DOHH2 (cell line): Measurements from ENCODE around the gene SAG.
A peak's percentile ranks its signal among the peaks of the same experiment; 100 is the strongest.
"Not testable (repeated sequence)": the region's sequence is repeated elsewhere in the genome, so short reads cannot be mapped to it uniquely, and the experiment has no call there.

Source experiments
- H3F3A ChIP-seq: fragments of 200-600 bp; sonication (generic), shearing (Covaris generic); 2 replicates; pipeline ENCODE4 v1.6.0; 2016; ENCODE audit warnings: antibody characterized with exemption, mild to moderate bottlenecking; ENCODE audit not compliant: control insufficient read depth, insufficient read depth
- H3K27ac ChIP-seq: fragments of 200-600 bp; sonication (generic); 2 replicates; pipeline ENCODE4 v1.5.1; 2014; ENCODE audit warnings: low read depth, mild to moderate bottlenecking, low read length, moderate library complexity
- H3K27me3 ChIP-seq: fragments of 200-600 bp; sonication (generic); 2 replicates; pipeline ENCODE4 v1.6.1; 2014; ENCODE audit warnings: mild to moderate bottlenecking, low read length, mixed read lengths; ENCODE audit not compliant: control insufficient read depth
- H3K36me3 ChIP-seq: fragments of 200-600 bp; sonication (generic); 2 replicates; pipeline ENCODE4 v1.6.1; 2014; ENCODE audit warnings: mild to moderate bottlenecking, low read length, moderate library complexity, mixed read lengths; ENCODE audit not compliant: control insufficient read depth
- H3K4me1 ChIP-seq: fragments of 200-600 bp; sonication (generic); 2 replicates; pipeline ENCODE4 v1.6.1; 2014; ENCODE audit warnings: mild to moderate bottlenecking, low read length, mixed read lengths; ENCODE audit not compliant: control insufficient read depth
- H3K4me2 ChIP-seq: fragments of 200-600 bp; sonication (generic); 2 replicates; pipeline ENCODE4 v1.6.0; 2014; ENCODE audit warnings: mild to moderate bottlenecking, low read length, moderate library complexity
- H3K4me3 ChIP-seq: fragments of 200-600 bp; sonication (generic); 2 replicates; pipeline ENCODE4 v1.5.1; 2014; ENCODE audit warnings: mild to moderate bottlenecking, low read length, mixed read lengths
- H3K79me2 ChIP-seq: fragments of 200-600 bp; sonication (generic); 2 replicates; pipeline ENCODE4 v1.6.1; 2014; ENCODE audit warnings: mild to moderate bottlenecking, low read length, mixed read lengths; ENCODE audit not compliant: control insufficient read depth
- H3K9me2 ChIP-seq: fragments of 200-600 bp; sonication (generic); replicated peaks from 2 replicates; pipeline ENCODE4 v1.6.1; 2014; ENCODE audit warnings: mild to moderate bottlenecking, low read length, mixed read lengths; ENCODE audit not compliant: control insufficient read depth
- H3K9me3 ChIP-seq: fragments of 200-600 bp; sonication (generic); 2 replicates; pipeline ENCODE4 v1.6.1; 2014; ENCODE audit warnings: antibody characterized with exemption, low read length, mixed read lengths; ENCODE audit not compliant: control insufficient read depth, insufficient read depth
- H4K20me1 ChIP-seq: fragments of 200-600 bp; sonication (generic); 2 replicates; pipeline ENCODE4 v1.6.0; 2014; ENCODE audit warnings: low read depth, mild to moderate bottlenecking, antibody characterized with exemption, low read length, moderate library complexity; ENCODE audit not compliant: control insufficient read depth, insufficient read depth
- EZH2phosphoT487 ChIP-seq: fragments of 200-600 bp; sonication (generic); IDR thresholded peaks from 2 replicates; pipeline ENCODE4 v1.6.1; 2017; ENCODE audit warnings: borderline replicate concordance, mild to moderate bottlenecking, antibody characterized with exemption, low read length, moderate library complexity, mixed read lengths
- TF ChIP-seq, protein P1 (sequence below): fragments of 200-600 bp; sonication (generic); IDR thresholded peaks from one replicate; pipeline ENCODE4 v1.5.1; 2014; ENCODE audit warnings: antibody characterized with exemption, mild to moderate bottlenecking, low read depth, low read length; ENCODE audit not compliant: poor library complexity, severe bottlenecking

The SAG gene

DNA sequence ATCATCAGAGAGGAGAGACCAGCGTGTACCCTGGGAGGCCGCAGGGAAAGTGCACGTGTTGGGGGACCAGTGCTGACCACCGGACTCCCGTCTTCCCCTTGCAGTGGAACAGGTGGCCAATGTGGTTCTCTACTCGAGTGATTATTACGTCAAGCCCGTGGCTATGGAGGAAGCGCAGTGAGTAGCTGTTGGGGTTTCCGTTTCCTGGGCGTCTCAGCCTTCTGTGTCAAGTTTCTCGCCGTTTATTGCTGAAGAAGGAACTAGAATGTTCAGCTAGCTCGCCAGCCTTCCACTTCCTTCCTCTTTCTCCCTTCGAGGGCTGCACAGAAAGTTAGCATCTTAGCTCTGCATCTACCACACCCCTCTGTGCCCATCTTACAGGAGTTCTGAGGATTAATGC lies 23.9 kb downstream of the SAG start:
- no peaks in the 10 kb centered on the region for H3K9me3 ChIP-seq
- peak overlapping the region; percentile 77 for H3K27ac ChIP-seq
- H3K27me3 ChIP-seq, result peaks cover 12% of the 10 kb centered on the region
- H3K9me2 ChIP-seq, result no peaks in the 10 kb centered on the region
- H3F3A ChIP-seq, result peaks cover 5% of the 10 kb centered on the region
- TF ChIP-seq, protein P1, sequence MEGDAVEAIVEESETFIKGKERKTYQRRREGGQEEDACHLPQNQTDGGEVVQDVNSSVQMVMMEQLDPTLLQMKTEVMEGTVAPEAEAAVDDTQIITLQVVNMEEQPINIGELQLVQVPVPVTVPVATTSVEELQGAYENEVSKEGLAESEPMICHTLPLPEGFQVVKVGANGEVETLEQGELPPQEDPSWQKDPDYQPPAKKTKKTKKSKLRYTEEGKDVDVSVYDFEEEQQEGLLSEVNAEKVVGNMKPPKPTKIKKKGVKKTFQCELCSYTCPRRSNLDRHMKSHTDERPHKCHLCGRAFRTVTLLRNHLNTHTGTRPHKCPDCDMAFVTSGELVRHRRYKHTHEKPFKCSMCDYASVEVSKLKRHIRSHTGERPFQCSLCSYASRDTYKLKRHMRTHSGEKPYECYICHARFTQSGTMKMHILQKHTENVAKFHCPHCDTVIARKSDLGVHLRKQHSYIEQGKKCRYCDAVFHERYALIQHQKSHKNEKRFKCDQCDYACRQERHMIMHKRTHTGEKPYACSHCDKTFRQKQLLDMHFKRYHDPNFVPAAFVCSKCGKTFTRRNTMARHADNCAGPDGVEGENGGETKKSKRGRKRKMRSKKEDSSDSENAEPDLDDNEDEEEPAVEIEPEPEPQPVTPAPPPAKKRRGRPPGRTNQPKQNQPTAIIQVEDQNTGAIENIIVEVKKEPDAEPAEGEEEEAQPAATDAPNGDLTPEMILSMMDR, result no peak
- no peak for TF ChIP-seq EZH2phosphoT487
- H3K36me3 ChIP-seq, result no peaks in the 10 kb centered on the region
- peaks cover 40% of the 10 kb centered on the region for H3K4me1 ChIP-seq
- no peaks in the 10 kb centered on the region for H3K79me2 ChIP-seq
- H3K4me3 ChIP-seq, result peak overlapping the region; percentile 49
- H3K4me2 ChIP-seq, result peak overlapping the region; percentile 68
- H4K20me1 ChIP-seq, result no peaks in the 10 kb centered on the region

DNA sequence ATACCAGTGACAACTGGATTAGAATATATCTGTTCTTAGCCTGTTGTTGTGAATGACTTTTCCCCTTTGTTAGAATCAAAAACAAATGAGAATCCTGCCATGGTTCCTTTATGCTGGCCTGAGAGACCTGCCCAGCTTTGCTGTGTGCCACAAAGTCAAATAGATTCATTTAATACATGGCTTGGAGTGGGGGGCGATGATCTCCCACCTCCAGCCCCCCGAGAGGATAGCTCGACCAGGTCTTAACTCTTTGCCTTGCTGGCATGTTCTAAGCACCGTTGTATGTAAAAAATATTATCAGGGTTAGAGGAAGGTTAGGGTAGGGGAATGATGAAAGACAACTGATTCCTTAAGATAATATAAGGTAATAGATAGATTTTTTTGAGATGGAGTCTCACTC lies 24.5 kb downstream of the SAG start:
- peaks cover 12% of the 10 kb centered on the region for H3K27me3 ChIP-seq
- H3K4me1 ChIP-seq, result peaks cover 40% of the 10 kb centered on the region
- no peaks in the 10 kb centered on the region for H3K9me3 ChIP-seq
- H3K36me3 ChIP-seq, result no peaks in the 10 kb centered on the region
- peaks cover 5% of the 10 kb centered on the region for H3F3A ChIP-seq
- H4K20me1 ChIP-seq, result no peaks in the 10 kb centered on the region
- H3K79me2 ChIP-seq, result no peaks in the 10 kb centered on the region
- peak overlapping the region; percentile 28 for H3K4me3 ChIP-seq
- TF ChIP-seq, protein P1, result no peak
- H3K27ac ChIP-seq, result peak overlapping the region; percentile 77
- H3K9me2 ChIP-seq, result no peaks in the 10 kb centered on the region
- peak overlapping the region; percentile 68 for H3K4me2 ChIP-seq

DNA sequence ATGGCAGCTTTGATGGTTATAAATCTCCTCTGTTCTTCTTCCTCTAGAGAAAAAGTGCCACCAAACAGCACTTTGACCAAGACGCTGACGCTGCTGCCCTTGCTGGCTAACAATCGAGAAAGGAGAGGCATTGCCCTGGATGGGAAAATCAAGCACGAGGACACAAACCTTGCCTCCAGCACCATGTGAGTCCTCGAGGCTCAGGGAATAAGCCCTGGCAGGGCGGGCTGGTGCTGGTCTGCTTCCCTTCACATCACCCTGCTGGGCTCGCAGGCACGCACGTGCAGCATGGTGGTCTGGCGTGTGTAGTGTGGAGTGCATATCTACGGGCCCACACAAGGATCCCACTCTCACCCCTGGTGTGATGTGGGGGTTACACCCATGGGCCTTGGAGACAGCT lies 27.3 kb downstream of the SAG start:
- Histone ChIP-seq H3K36me3 (no peaks in the 10 kb centered on the region), H4K20me1 (no peaks in the 10 kb centered on the region), H3K4me2 (no peak overlapping the region), H3F3A (peaks cover 5% of the 10 kb centered on the region), H3K9me3 (no peaks in the 10 kb centered on the region), H3K27ac (no peak overlapping the region), H3K27me3 (peaks cover 19% of the 10 kb centered on the region), H3K4me3 (no peak overlapping the region), H3K9me2 (no peaks in the 10 kb centered on the region), H3K79me2 (no peaks in the 10 kb centered on the region), H3K4me1 (peaks cover 52% of the 10 kb centered on the region)
- no peak for TF ChIP-seq EZH2phosphoT487
- TF ChIP-seq, protein P1, result no peak

GRCh38 chr2:233336091-233336490 lies 28.5 kb downstream of the SAG start:
- not testable (repeated sequence) for H3K27ac ChIP-seq, H3K9me3 ChIP-seq, H3K4me3 ChIP-seq, H3K79me2 ChIP-seq, H3K9me2 ChIP-seq, H3K36me3 ChIP-seq, H3F3A ChIP-seq, H3K4me2 ChIP-seq, H4K20me1 ChIP-seq
- Histone ChIP-seq H3K4me1 (peaks cover 41% of the 10 kb centered on the region), H3K27me3 (peaks cover 19% of the 10 kb centered on the region)
